ENCODE measurements around the gene PHLDB3. TPM values are rescaled to one million over a fixed set of nuclear protein-coding genes. Genes with fewer than 3 reads are reported as not detected.

Gene PHLDB3
- total RNA-seq, 2 experiments from 2014 or later, result 6.0 to 20.6 TPM

GRCh38 chr19:43454031-43454430 is 50.5 kb downstream of the PHLDB3 start:
- no peaks in the 10 kb centered on the region for H4K20me1 ChIP-seq (ENCODE audit: insufficient read depth, low read length)
- H3K79me2 ChIP-seq (ENCODE audit: insufficient read depth, low read depth, low read length), result no peaks in the 10 kb centered on the region
- CTCF ChIA-PET (ENCODE audit: unreplicated experiment), result no interaction called here
- no peaks in the 10 kb centered on the region for H3K4me1 ChIP-seq (ENCODE audit: insufficient read depth, low read length, poor library complexity, severe bottlenecking)
- no peaks in the 10 kb centered on the region for H3K9me3 ChIP-seq (ENCODE audit: low read length)
- no peak overlapping the region for H3K27ac ChIP-seq (ENCODE audit: low read depth, low read length, poor library complexity, severe bottlenecking)
- no peak overlapping the region for H3K4me2 ChIP-seq (ENCODE audit: low read length)
- TF ChIP-seq EZH2phosphoT487 (IDR thresholded peaks at IDR 0.05; ENCODE audit: borderline replicate concordance, low read depth, low read length), result no peak
- no peak for TF ChIP-seq CTCF (conservative IDR thresholded peaks at IDR 0.05; ENCODE audit: low read length)
- no peaks in the 10 kb centered on the region for H3K9me2 ChIP-seq (ENCODE audit: insufficient read depth, low read length)
- H3K4me3 ChIP-seq (ENCODE audit: low read depth, low read length, poor library complexity, severe bottlenecking), result no peak overlapping the region
- H3K36me3 ChIP-seq (ENCODE audit: insufficient read depth, low read length), result no peaks in the 10 kb centered on the region
- POLR2A ChIA-PET, result no interaction called here
- intact Hi-C loops (cut with micrococcal nuclease; ENCODE audit: unreplicated experiment), result no loop called here
- DNase-seq (ENCODE audit: low spot score), result no peak
- H2AFZ ChIP-seq (ENCODE audit: low read length), result no peak overlapping the region
- no TSS peak for BruUV-seq (replicated peaks)

GRCh38 chr19:43452582-43452981 is 52.0 kb downstream of the PHLDB3 start:
- H3K9me2 ChIP-seq (ENCODE audit: insufficient read depth, low read length), result no peaks in the 10 kb centered on the region
- H3K36me3 ChIP-seq (ENCODE audit: insufficient read depth, low read length), result no peaks in the 10 kb centered on the region
- CTCF ChIA-PET (ENCODE audit: unreplicated experiment), result no interaction called here
- POLR2A ChIA-PET, result no interaction called here
- H3K4me2 ChIP-seq (ENCODE audit: low read length), result no peak overlapping the region
- no peaks in the 10 kb centered on the region for H3K9me3 ChIP-seq (ENCODE audit: low read length)
- no peaks in the 10 kb centered on the region for H4K20me1 ChIP-seq (ENCODE audit: insufficient read depth, low read length)
- no peak overlapping the region for H3K27ac ChIP-seq (ENCODE audit: low read depth, low read length, poor library complexity, severe bottlenecking)
- no peak for TF ChIP-seq CTCF (conservative IDR thresholded peaks at IDR 0.05; ENCODE audit: low read length)
- no peak for TF ChIP-seq EZH2phosphoT487 (IDR thresholded peaks at IDR 0.05; ENCODE audit: borderline replicate concordance, low read depth, low read length)
- DNase-seq (ENCODE audit: low spot score), result no peak
- no peaks in the 10 kb centered on the region for H3K79me2 ChIP-seq (ENCODE audit: insufficient read depth, low read depth, low read length)
- H3K4me1 ChIP-seq (ENCODE audit: insufficient read depth, low read length, poor library complexity, severe bottlenecking), result no peaks in the 10 kb centered on the region
- no peak overlapping the region for H3K4me3 ChIP-seq (ENCODE audit: low read depth, low read length, poor library complexity, severe bottlenecking)
- intact Hi-C loops (cut with micrococcal nuclease; ENCODE audit: unreplicated experiment), result no loop called here
- no TSS peak for BruUV-seq (replicated peaks)
- H2AFZ ChIP-seq (ENCODE audit: low read length), result no peak overlapping the region

GRCh38 chr19:43450545-43450997 is 54.0 kb downstream of the PHLDB3 start:
- H3K79me2 ChIP-seq (ENCODE audit: insufficient read depth, low read depth, low read length), result no peaks in the 10 kb centered on the region
- no peak overlapping the region for H3K4me2 ChIP-seq (ENCODE audit: low read length)
- TF ChIP-seq CTCF (conservative IDR thresholded peaks at IDR 0.05; ENCODE audit: low read length), result no peak
- TF ChIP-seq EZH2phosphoT487 (IDR thresholded peaks at IDR 0.05; ENCODE audit: borderline replicate concordance, low read depth, low read length), result no peak
- intact Hi-C loops (cut with micrococcal nuclease; ENCODE audit: unreplicated experiment), result no loop called here
- no peak overlapping the region for H2AFZ ChIP-seq (ENCODE audit: low read length)
- no peaks in the 10 kb centered on the region for H4K20me1 ChIP-seq (ENCODE audit: insufficient read depth, low read length)
- ChIA-PET POLR2A (no interaction called here), CTCF (ENCODE audit: unreplicated experiment) (no interaction called here)
- H3K9me2 ChIP-seq (ENCODE audit: insufficient read depth, low read length), result no peaks in the 10 kb centered on the region
- BruUV-seq (replicated peaks), result no TSS peak
- no peaks in the 10 kb centered on the region for H3K36me3 ChIP-seq (ENCODE audit: insufficient read depth, low read length)
- DNase-seq (ENCODE audit: low spot score), result no peak
- H3K4me1 ChIP-seq (ENCODE audit: insufficient read depth, low read length, poor library complexity, severe bottlenecking), result no peaks in the 10 kb centered on the region
- H3K27ac ChIP-seq (ENCODE audit: low read depth, low read length, poor library complexity, severe bottlenecking), result no peak overlapping the region
- H3K9me3 ChIP-seq (ENCODE audit: low read length), result no peaks in the 10 kb centered on the region
- no peak overlapping the region for H3K4me3 ChIP-seq (ENCODE audit: low read depth, low read length, poor library complexity, severe bottlenecking)

Data from OCI-LY7 (cell line).